HL-60 (cell line): ENCODE data around the gene DNAH14.

ENCODE experiments used
- DNase-seq, 2 experiments: peaks; one replicate each; pipeline ENCODE4 v3.0.0-alpha.2; 2010 to 2020; ENCODE audit warnings: low read depth in 1 of 2, low spot score in 1 of 2
- H3K27ac ChIP-seq: fragments of 250-450 bp; sonication (Bioruptor Pico); replicated peaks from 2 replicates; pipeline ENCODE4 v1.5.1; 2020; ENCODE audit warnings: mild to moderate bottlenecking, moderate library complexity
- H3K27me3 ChIP-seq: fragments of 250-450 bp; sonication (Bioruptor Pico); 2 replicates; pipeline ENCODE4 v1.5.1; 2021; ENCODE audit warnings: mild to moderate bottlenecking, moderate library complexity; ENCODE audit not compliant: insufficient read depth, poor library complexity, severe bottlenecking
- H3K4me3 ChIP-seq: replicated peaks from 2 replicates; pipeline ENCODE4 v1.5.1; 2011; ENCODE audit warnings: mild to moderate bottlenecking, control low read depth, low read length; ENCODE audit not compliant: insufficient read depth
- GABPA ChIP-seq: IDR thresholded peaks from 2 replicates; pipeline ENCODE4 v1.6.1; 2012; ENCODE audit warnings: low read depth
- POLR2AphosphoS5 ChIP-seq: IDR thresholded peaks from 2 replicates; pipeline ENCODE4 v1.6.1; 2012; ENCODE audit warnings: low read depth
- SPI1 ChIP-seq: IDR thresholded peaks from 2 replicates; pipeline ENCODE4 v1.6.1; 2012; ENCODE audit warnings: low read depth, mild to moderate bottlenecking, borderline replicate concordance
- TF ChIP-seq, protein P1 (sequence below): IDR thresholded peaks from 2 replicates; pipeline ENCODE4 v1.6.1; 2012; ENCODE audit warnings: low read depth; ENCODE audit not compliant: insufficient replicate concordance
- TF ChIP-seq, protein P2 (sequence below): IDR thresholded peaks from one replicate; pipeline ENCODE4 v1.5.1; 2011; ENCODE audit warnings: low read length, control low read depth, inconsistent platforms; ENCODE audit not compliant: insufficient read depth

DNAH14 gene

GRCh38 chr1:224903955-224904354 lies 25.5 kb upstream of the DNAH14 start:
- DNase-seq: no peak
- H3K27me3 ChIP-seq: peaks cover 2% of the 10 kb centered on the region
- no peak overlapping the region for H3K4me3 ChIP-seq
- no peak overlapping the region for H3K27ac ChIP-seq
- no peak for TF ChIP-seq SPI1
- TF ChIP-seq, protein P1, sequence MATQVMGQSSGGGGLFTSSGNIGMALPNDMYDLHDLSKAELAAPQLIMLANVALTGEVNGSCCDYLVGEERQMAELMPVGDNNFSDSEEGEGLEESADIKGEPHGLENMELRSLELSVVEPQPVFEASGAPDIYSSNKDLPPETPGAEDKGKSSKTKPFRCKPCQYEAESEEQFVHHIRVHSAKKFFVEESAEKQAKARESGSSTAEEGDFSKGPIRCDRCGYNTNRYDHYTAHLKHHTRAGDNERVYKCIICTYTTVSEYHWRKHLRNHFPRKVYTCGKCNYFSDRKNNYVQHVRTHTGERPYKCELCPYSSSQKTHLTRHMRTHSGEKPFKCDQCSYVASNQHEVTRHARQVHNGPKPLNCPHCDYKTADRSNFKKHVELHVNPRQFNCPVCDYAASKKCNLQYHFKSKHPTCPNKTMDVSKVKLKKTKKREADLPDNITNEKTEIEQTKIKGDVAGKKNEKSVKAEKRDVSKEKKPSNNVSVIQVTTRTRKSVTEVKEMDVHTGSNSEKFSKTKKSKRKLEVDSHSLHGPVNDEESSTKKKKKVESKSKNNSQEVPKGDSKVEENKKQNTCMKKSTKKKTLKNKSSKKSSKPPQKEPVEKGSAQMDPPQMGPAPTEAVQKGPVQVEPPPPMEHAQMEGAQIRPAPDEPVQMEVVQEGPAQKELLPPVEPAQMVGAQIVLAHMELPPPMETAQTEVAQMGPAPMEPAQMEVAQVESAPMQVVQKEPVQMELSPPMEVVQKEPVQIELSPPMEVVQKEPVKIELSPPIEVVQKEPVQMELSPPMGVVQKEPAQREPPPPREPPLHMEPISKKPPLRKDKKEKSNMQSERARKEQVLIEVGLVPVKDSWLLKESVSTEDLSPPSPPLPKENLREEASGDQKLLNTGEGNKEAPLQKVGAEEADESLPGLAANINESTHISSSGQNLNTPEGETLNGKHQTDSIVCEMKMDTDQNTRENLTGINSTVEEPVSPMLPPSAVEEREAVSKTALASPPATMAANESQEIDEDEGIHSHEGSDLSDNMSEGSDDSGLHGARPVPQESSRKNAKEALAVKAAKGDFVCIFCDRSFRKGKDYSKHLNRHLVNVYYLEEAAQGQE: no peak

DNA sequence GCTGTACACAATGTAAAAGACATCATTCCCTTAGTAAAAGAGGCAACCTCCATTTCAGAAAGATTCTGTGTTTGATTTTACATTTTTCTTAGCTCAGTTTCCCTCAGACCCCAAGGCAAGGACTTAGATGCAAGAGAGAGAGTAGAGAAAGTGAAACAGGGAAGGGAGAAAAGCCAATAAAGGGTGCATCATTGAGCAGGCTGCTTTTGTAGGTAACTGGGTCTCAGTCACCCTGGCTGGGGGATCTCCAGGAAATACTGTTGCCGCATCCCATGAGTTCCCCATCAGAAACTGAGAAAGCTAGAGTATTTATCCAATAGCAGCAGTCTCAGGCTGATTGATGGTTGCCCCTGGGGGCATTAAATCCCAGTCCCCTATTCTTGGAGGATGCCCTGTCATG lies 23.1 kb upstream of the DNAH14 start:
- TF ChIP-seq POLR2AphosphoS5: no peak
- TF ChIP-seq, protein P2, sequence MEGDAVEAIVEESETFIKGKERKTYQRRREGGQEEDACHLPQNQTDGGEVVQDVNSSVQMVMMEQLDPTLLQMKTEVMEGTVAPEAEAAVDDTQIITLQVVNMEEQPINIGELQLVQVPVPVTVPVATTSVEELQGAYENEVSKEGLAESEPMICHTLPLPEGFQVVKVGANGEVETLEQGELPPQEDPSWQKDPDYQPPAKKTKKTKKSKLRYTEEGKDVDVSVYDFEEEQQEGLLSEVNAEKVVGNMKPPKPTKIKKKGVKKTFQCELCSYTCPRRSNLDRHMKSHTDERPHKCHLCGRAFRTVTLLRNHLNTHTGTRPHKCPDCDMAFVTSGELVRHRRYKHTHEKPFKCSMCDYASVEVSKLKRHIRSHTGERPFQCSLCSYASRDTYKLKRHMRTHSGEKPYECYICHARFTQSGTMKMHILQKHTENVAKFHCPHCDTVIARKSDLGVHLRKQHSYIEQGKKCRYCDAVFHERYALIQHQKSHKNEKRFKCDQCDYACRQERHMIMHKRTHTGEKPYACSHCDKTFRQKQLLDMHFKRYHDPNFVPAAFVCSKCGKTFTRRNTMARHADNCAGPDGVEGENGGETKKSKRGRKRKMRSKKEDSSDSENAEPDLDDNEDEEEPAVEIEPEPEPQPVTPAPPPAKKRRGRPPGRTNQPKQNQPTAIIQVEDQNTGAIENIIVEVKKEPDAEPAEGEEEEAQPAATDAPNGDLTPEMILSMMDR: no peak
- TF ChIP-seq, protein P1: no peak
- no peak for TF ChIP-seq SPI1
- DNase-seq: no peak
- no peak overlapping the region for H3K4me3 ChIP-seq
- no peak overlapping the region for H3K27ac ChIP-seq
- peaks cover 2% of the 10 kb centered on the region for H3K27me3 ChIP-seq

GRCh38 chr1:224911217-224911616 lies 18.3 kb upstream of the DNAH14 start:
- no peak overlapping the region for H3K4me3 ChIP-seq
- no peak for DNase-seq
- TF ChIP-seq, protein P2: no peak
- TF ChIP-seq, protein P1: no peak
- TF ChIP-seq GABPA (no peak), POLR2AphosphoS5 (no peak), SPI1 (no peak)
- no peaks in the 10 kb centered on the region for H3K27me3 ChIP-seq
- H3K27ac ChIP-seq: no peak overlapping the region
